Liver (tissue), 9 donors: ENCODE measurements around the gene NFIA. TPM values are rescaled to one million over a fixed set of nuclear protein-coding genes. Genes with fewer than 3 reads are reported as not detected.
"Not testable (repeated sequence)": the region's sequence is repeated elsewhere in the genome, so short reads cannot be mapped to it uniquely, and the experiment has no call there.

Experiments used
- DNase-seq: peaks from one replicate; pipeline ENCODE4 v3.0.0-alpha.2; 2017; ENCODE audit warnings: low spot score
- H3K27ac ChIP-seq, 2 donors: one replicate each; pipeline ENCODE4 v1.7.0; 2013; ENCODE audit warnings: inconsistent platforms in 2 of 2, low read length in 2 of 2, control low read depth in 1 of 2, low read depth in 1 of 2, mild to moderate bottlenecking in 1 of 2
- H3K27me3 ChIP-seq, 4 donors: one replicate each; pipeline versions ENCODE4 v1.6.1 to v1.7.0; 2013; ENCODE audit warnings: low read length in 3 of 4, inconsistent platforms in 1 of 4, mild to moderate bottlenecking in 1 of 4, moderate library complexity in 1 of 4; ENCODE audit not compliant: control insufficient read depth in 4 of 4, insufficient read depth in 4 of 4
- H3K36me3 ChIP-seq, 4 donors: one replicate each; pipeline versions ENCODE4 v1.6.1 to v1.7.0; 2013; ENCODE audit warnings: low read length in 3 of 4, mild to moderate bottlenecking in 3 of 4, low read depth in 1 of 4, moderate library complexity in 1 of 4; ENCODE audit not compliant: control insufficient read depth in 4 of 4, insufficient read depth in 3 of 4
- H3K4me1 ChIP-seq, 4 donors: one replicate each; pipeline versions ENCODE4 v1.6.1 to v1.7.0; 2013; ENCODE audit warnings: low read length in 3 of 4, mild to moderate bottlenecking in 3 of 4, moderate library complexity in 1 of 4; ENCODE audit not compliant: control insufficient read depth in 4 of 4, insufficient read depth in 4 of 4
- H3K4me3 ChIP-seq, 3 donors: one replicate each; pipeline versions ENCODE4 v1.6.1 to v1.7.0; 2013; ENCODE audit warnings: low read length in 3 of 3, control low read depth in 1 of 3, low read depth in 1 of 3, mild to moderate bottlenecking in 1 of 3
- H3K9ac ChIP-seq, 2 donors: one replicate each; pipeline ENCODE4 v1.7.0; 2013; ENCODE audit warnings: low read length in 2 of 2, mild to moderate bottlenecking in 2 of 2, moderate library complexity in 2 of 2, control low read depth in 1 of 2, low read depth in 1 of 2
- H3K9me3 ChIP-seq, 4 donors: one replicate each; pipeline versions ENCODE4 v1.6.1 to v1.7.0; 2013; ENCODE audit warnings: low read length in 3 of 4; ENCODE audit not compliant: control insufficient read depth in 4 of 4
- CTCF ChIP-seq: fragments of 150-350 bp; IDR thresholded peaks from 2 replicates; pipeline ENCODE4 v1.5.1; 2017; ENCODE audit warnings: improper control_type of control experiment, low read depth, low read length; ENCODE audit not compliant: missing input control
- FOXA2 ChIP-seq: IDR thresholded peaks from 2 replicates; pipeline ENCODE4 v1.6.1; 2016; ENCODE audit warnings: antibody characterized with exemption
- GABPA ChIP-seq, 2 donors: IDR thresholded peaks in 1 of 2; conservative IDR thresholded peaks in 1 of 2; 2 replicates each; pipeline ENCODE4 v1.6.1; 2016; ENCODE audit warnings: antibody characterized with exemption in 2 of 2, mild to moderate bottlenecking in 1 of 2, moderate library complexity in 1 of 2
- HNF4A ChIP-seq, 2 donors: conservative IDR thresholded peaks; 2 replicates each; pipeline ENCODE4 v1.6.1; 2016; ENCODE audit warnings: antibody characterized with exemption in 2 of 2, mild to moderate bottlenecking in 2 of 2
- HNF4G ChIP-seq: IDR thresholded peaks from 2 replicates; pipeline ENCODE4 v1.6.1; 2016; ENCODE audit warnings: antibody characterized with exemption
- NR2F2 ChIP-seq: IDR thresholded peaks from 2 replicates; pipeline ENCODE4 v1.6.1; 2016; ENCODE audit warnings: antibody characterized with exemption
- RAD21 ChIP-seq, 2 donors: IDR thresholded peaks; 2 replicates each; pipeline ENCODE4 v1.6.1; 2016; ENCODE audit warnings: antibody characterized with exemption in 2 of 2, mild to moderate bottlenecking in 2 of 2
- REST ChIP-seq: IDR thresholded peaks from 2 replicates; pipeline ENCODE4 v1.6.1; 2016; ENCODE audit warnings: antibody characterized with exemption, mild to moderate bottlenecking
- RXRA ChIP-seq, 2 donors: IDR thresholded peaks; 2 replicates each; pipeline ENCODE4 v1.6.1; 2017 to 2018; ENCODE audit warnings: antibody characterized with exemption in 2 of 2, mild to moderate bottlenecking in 1 of 2
- SP1 ChIP-seq: IDR thresholded peaks from 2 replicates; pipeline ENCODE4 v1.6.1; 2018; ENCODE audit warnings: antibody characterized with exemption, mild to moderate bottlenecking
- YY1 ChIP-seq: IDR thresholded peaks from 2 replicates; pipeline ENCODE4 v1.6.1; 2016; ENCODE audit warnings: antibody characterized with exemption, mild to moderate bottlenecking
- ZBTB33 ChIP-seq: IDR thresholded peaks from 2 replicates; pipeline ENCODE4 v1.6.1; 2016; ENCODE audit warnings: antibody characterized with exemption
- WGBS: extraction: QIAGEN DNeasy Blood & Tissue Kit; methylation state at CpG from one replicate; pipeline ENCODE4 v1.1.7; 2013; 5-methylcytosine and 5-hydroxymethylcytosine counted together
- polyA plus RNA-seq, 2 donors: library from polyadenylated mRNA; stranded (reverse) in 1 of 2; unstranded in 1 of 2; fragments of 200-250 nt in 1 of 2; fragments of >200 nt in 1 of 2; fragmentation: Nextera tagmentation in 1 of 2; extraction: Ambion mirVana in 1 of 2; gene quantifications; one replicate each; pipeline versions ENCODE4 v1.2.1 to v1.2.3, GENCODE V29; 2013 to 2015
- total RNA-seq, 2 donors: library from RNA; depleted of rRNA; stranded (reverse); fragments of >200 nt; gene quantifications; one replicate each; pipeline ENCODE4 v1.2.3, GENCODE V29; 2014
- TF ChIP-seq, protein P1 (sequence below): IDR thresholded peaks from 2 replicates; pipeline ENCODE4 v1.6.1; 2016; ENCODE audit warnings: antibody characterized with exemption
- donor health status: healthy.
- donor health status: healthy.
- donor health status: healthy.
- donor health status: healthy.
- donor health status: healthy.

Gene NFIA
- total and polyA plus RNA-seq, 4 donors: 6.8 to 53.7 (median 22.2) TPM

DNA sequence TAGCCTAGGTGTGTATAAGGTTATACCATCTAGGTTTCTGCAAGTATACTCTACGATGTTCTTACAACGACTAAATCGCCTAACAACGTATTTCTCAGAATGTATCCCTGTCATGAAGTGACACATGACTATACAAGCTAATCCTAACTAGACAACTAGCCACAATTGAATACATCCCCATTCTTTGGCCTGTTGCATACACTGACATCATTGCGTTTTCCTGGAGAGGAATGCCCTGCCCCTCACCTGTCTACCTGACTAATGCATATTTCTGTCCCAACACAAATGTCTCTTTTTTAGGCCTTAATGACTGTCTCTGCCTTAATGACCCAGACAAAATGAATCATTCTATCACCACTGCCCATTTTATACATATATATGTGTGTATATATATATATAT lies 8.5 kb upstream of the NFIA start:
- DNase-seq: no peak
- 97% methylated on average over 5 of the region's 5 CpGs for WGBS

DNA sequence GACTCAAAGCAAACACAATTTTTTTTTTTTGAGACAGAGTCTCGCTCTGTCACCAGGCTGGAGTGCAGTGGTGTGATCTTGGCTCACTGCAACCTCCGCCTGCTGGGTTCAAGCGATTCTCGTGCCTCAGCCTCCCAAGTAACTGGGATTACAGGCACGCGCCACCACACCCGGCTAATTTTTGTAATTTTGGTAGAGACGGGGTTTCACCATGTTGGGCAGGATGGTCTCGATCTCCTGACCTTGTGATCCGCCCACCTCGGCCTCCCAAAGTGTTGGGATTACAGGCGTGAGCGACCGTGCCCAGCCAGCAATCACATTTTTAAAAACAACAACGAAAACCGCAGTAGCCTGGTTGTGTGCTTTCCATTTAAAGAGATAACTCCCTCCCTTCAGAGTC lies 6.5 kb upstream of the NFIA start:
- peak overlapping the region in 1 of 2 donors; percentile 88 for H3K9ac ChIP-seq
- H3K27me3 ChIP-seq, H3K36me3 ChIP-seq, H3K9me3 ChIP-seq, H3K4me3 ChIP-seq, DNase-seq: not testable (repeated sequence)
- 73% methylated on average over 16 of the region's 16 CpGs for WGBS
- peaks cover 2 to 38% (median 33%) of the 10 kb centered on the region in 4 donors for H3K4me1 ChIP-seq
- peak overlapping the region in 1 of 2 donors; percentile 97 for H3K27ac ChIP-seq

More for the DNA sequence above, 8.5 kb upstream of the NFIA start:
- H3K9ac ChIP-seq: no peak overlapping the region
- H3K36me3 ChIP-seq: no peaks in the 10 kb centered on the region
- no peaks in the 10 kb centered on the region for H3K27me3 ChIP-seq
- H3K27ac ChIP-seq: no peak overlapping the region
- TF ChIP-seq, protein P1, sequence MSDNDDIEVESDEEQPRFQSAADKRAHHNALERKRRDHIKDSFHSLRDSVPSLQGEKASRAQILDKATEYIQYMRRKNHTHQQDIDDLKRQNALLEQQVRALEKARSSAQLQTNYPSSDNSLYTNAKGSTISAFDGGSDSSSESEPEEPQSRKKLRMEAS: no peak
- no peak for TF ChIP-seq RAD21 (IDR thresholded peaks at IDR 0.05)
- no peak for TF ChIP-seq YY1
- no peak for TF ChIP-seq ZBTB33
- TF ChIP-seq CTCF: no peak
- no peak for TF ChIP-seq SP1
- no peak for TF ChIP-seq HNF4A (conservative IDR thresholded peaks at IDR 0.05)
- no peak for TF ChIP-seq NR2F2
- no peak for TF ChIP-seq HNF4G
- no peak for TF ChIP-seq RXRA (IDR thresholded peaks at IDR 0.05)
- TF ChIP-seq FOXA2: no peak
- no peak for TF ChIP-seq GABPA (IDR thresholded peaks at IDR 0.05 in 1 of 2, conservative IDR thresholded peaks at IDR 0.05 in 1 of 2)
- no peak for TF ChIP-seq REST
- H3K4me1 ChIP-seq: peaks cover 2 to 18% (median 15%) of the 10 kb centered on the region in 4 donors
- H3K9me3 ChIP-seq: no peaks in the 10 kb centered on the region
- H3K4me3 ChIP-seq: no peak overlapping the region
